Spleen (tissue), 7 donors: ENCODE measurements around the gene CENPC.

Experiments
- CTCF ChIP-seq, 11 experiments: fragments of 200-600 bp in 7 of 11; fragments of 450-650 bp in 4 of 11; sonication (generic) in 4 of 11; IDR thresholded peaks in 8 of 11; conservative IDR thresholded peaks in 3 of 11; 1 replicate in 7 of 11; 2 replicates in 4 of 11; pipeline versions ENCODE4 v1.4.0 to v1.8.0; 2016 to 2021; ENCODE audit warnings: antibody characterized with exemption in 11 of 11, inconsistent platforms in 4 of 11, mild to moderate bottlenecking in 1 of 11
- POLR2A ChIP-seq, 3 donors: fragments of 450-650 bp; IDR thresholded peaks; one replicate each; pipeline ENCODE4 v1.5.1; 2017; ENCODE audit warnings: antibody characterized with exemption in 3 of 3, mild to moderate bottlenecking in 1 of 3
- POLR2AphosphoS5 ChIP-seq, 3 donors: sonication (generic); formaldehyde crosslinking; IDR thresholded peaks; one replicate each; pipeline ENCODE4 v1.5.1; 2017; ENCODE audit warnings: antibody characterized with exemption in 3 of 3
- donor health status: DM: no; HTN: no; CAD: no; lungs with moderate emphysema.
- donor health status: DM: no; HTN: no; CAD: no.
- donor health status: DM: no; HTN: no; CAD: no.

GRCh38 chr4:67555447-67555846 is 10.1 kb upstream of the CENPC start:
- TF ChIP-seq CTCF (IDR thresholded peaks at IDR 0.05 in 8 of 11, conservative IDR thresholded peaks at IDR 0.05 in 3 of 11) (no peak), POLR2AphosphoS5 (IDR thresholded peaks at IDR 0.05) (no peak), POLR2A (IDR thresholded peaks at IDR 0.05) (no peak)
